Neuronal stem cell (in vitro differentiated cells): Measurements from ENCODE around the gene STARD10.
"Not testable (repeated sequence)": the region's sequence is repeated elsewhere in the genome, so short reads cannot be mapped to it uniquely, and the experiment has no call there.

Experiments used
- DNase-seq: peaks from one replicate; pipeline ENCODE4 v3.0.0-alpha.2; 2013; ENCODE audit warnings: low spot score
- H2AFZ ChIP-seq: one replicate; pipeline ENCODE4 v1.6.1; 2013; ENCODE audit warnings: mild to moderate bottlenecking, low read length, inconsistent platforms
- H2AK5ac ChIP-seq: 2 replicates; pipeline ENCODE4 v1.6.1; 2013; ENCODE audit warnings: low read depth, mild to moderate bottlenecking, inconsistent platforms, low read length, moderate library complexity, mixed read lengths
- H2BK120ac ChIP-seq: 2 replicates; pipeline ENCODE4 v1.6.1; 2013; ENCODE audit warnings: low read depth, mild to moderate bottlenecking, inconsistent platforms, low read length, moderate library complexity, mixed read lengths
- H2BK12ac ChIP-seq: one replicate; pipeline ENCODE4 v1.6.1; 2013; ENCODE audit warnings: low read length, inconsistent platforms
- H2BK15ac ChIP-seq: 2 replicates; pipeline ENCODE4 v1.6.1; 2013; ENCODE audit warnings: mild to moderate bottlenecking, low read length, inconsistent platforms, mixed read lengths
- H2BK5ac ChIP-seq: one replicate; pipeline ENCODE4 v1.6.1; 2013; ENCODE audit warnings: inconsistent platforms, mild to moderate bottlenecking, low read length, moderate library complexity
- H3K14ac ChIP-seq: one replicate; pipeline ENCODE4 v1.6.1; 2013; ENCODE audit warnings: low read length, inconsistent platforms
- H3K18ac ChIP-seq: 2 replicates; pipeline ENCODE4 v1.6.1; 2013; ENCODE audit warnings: low read length, inconsistent platforms
- H3K23ac ChIP-seq: 2 replicates; pipeline ENCODE4 v1.6.1; 2013; ENCODE audit warnings: low read depth, mild to moderate bottlenecking, mixed read lengths, low read length, inconsistent platforms; ENCODE audit not compliant: poor library complexity
- H3K27ac ChIP-seq: replicated peaks from 3 replicates; pipeline ENCODE4 v1.5.1; 2013; ENCODE audit warnings: low read length, inconsistent platforms
- H3K27me3 ChIP-seq, 3 experiments: 2 replicates each; pipeline ENCODE4 v1.6.1; 2013; ENCODE audit warnings: low read length in 3 of 3, mild to moderate bottlenecking in 2 of 3, inconsistent platforms in 1 of 3, low read depth in 1 of 3, mixed read lengths in 1 of 3, moderate library complexity in 1 of 3; ENCODE audit not compliant: control insufficient read depth in 3 of 3, insufficient read depth in 3 of 3
- H3K36me3 ChIP-seq, 2 donors: replicated peaks in 1 of 2; 2 replicates each; pipeline ENCODE4 v1.6.1; 2013; ENCODE audit warnings: low read length in 2 of 2; ENCODE audit not compliant: control insufficient read depth in 2 of 2, insufficient read depth in 2 of 2
- H3K4ac ChIP-seq: 2 replicates; pipeline ENCODE4 v1.6.1; 2013; ENCODE audit warnings: inconsistent platforms, mild to moderate bottlenecking, low read length, moderate library complexity
- H3K4me1 ChIP-seq, 2 donors: 1 replicate in 1 of 2; 2 replicates in 1 of 2; pipeline ENCODE4 v1.6.1; 2013; ENCODE audit warnings: low read length in 2 of 2, low read depth in 1 of 2; ENCODE audit not compliant: control insufficient read depth in 2 of 2, insufficient read depth in 1 of 2
- H3K4me2 ChIP-seq: one replicate; pipeline ENCODE4 v1.6.1; 2013; ENCODE audit warnings: mild to moderate bottlenecking, low read length, inconsistent platforms; ENCODE audit not compliant: insufficient read depth, poor library complexity, severe bottlenecking
- H3K4me3 ChIP-seq, 2 donors: 2 replicates each; pipeline ENCODE4 v1.5.1; 2013; ENCODE audit warnings: low read length in 2 of 2, mild to moderate bottlenecking in 2 of 2, inconsistent platforms in 1 of 2, moderate library complexity in 1 of 2
- H3K79me1 ChIP-seq: one replicate; pipeline ENCODE4 v1.6.1; 2013; ENCODE audit warnings: low read depth, mild to moderate bottlenecking, inconsistent platforms, low read length, moderate library complexity
- H3K9ac ChIP-seq: one replicate; pipeline ENCODE4 v1.6.1; 2013; ENCODE audit warnings: mild to moderate bottlenecking, low read depth, low read length, inconsistent platforms; ENCODE audit not compliant: poor library complexity
- H3K9me3 ChIP-seq, 2 donors: replicated peaks in 1 of 2; 2 replicates each; pipeline versions ENCODE3 to v1.6.1; 2013; ENCODE audit warnings: low read length in 2 of 2, mild to moderate bottlenecking in 2 of 2, inconsistent platforms in 1 of 2, low read depth in 1 of 2, mixed read lengths in 1 of 2, moderate library complexity in 1 of 2; ENCODE audit not compliant: control insufficient read depth in 2 of 2, insufficient read depth in 1 of 2
- H4K8ac ChIP-seq: one replicate; pipeline ENCODE4 v1.6.1; 2013; ENCODE audit warnings: low read depth, mild to moderate bottlenecking, inconsistent platforms, low read length, moderate library complexity
- H4K91ac ChIP-seq: one replicate; pipeline ENCODE4 v1.6.1; 2013; ENCODE audit warnings: low read length, low read depth, mild to moderate bottlenecking, inconsistent platforms; ENCODE audit not compliant: poor library complexity
- WGBS, 2 donors: extraction: QIAGEN DNeasy Blood & Tissue Kit; methylation state at CpG; one replicate each; pipeline ENCODE4 v1.1.7; 2013; ENCODE audit warnings: missing lambda C conversion rate in 2 of 2, mixed read lengths in 1 of 2; ENCODE audit not compliant: insufficient read length in 2 of 2, insufficient replicate concordance in 1 of 2; ENCODE audit errors: extremely low coverage in 2 of 2; 5-methylcytosine and 5-hydroxymethylcytosine counted together

STARD10 gene

DNA sequence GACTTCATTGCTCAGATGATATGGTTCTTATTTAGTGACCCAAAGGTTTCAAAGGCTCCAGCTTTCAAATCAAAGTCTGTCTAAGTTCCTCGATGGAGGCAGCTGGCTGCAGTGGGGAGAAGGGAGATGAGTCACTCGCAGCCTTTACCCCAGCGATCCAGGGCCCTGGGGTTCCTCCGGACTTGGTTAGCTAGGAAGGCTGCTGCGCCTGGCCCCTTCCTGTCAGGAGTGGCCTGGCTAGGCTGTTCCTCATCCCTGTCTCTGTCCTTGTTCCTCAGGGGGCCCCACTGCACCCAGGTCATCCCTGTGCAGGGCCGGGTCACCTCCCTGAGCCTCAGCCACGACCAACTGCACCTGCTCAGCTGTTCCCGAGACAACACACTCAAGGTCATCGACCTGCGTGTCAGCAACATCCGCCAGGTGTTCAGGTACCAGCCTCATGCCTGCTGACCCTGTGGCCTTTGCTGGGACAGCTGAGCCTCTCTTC lies 34.3 kb upstream of the STARD10 start:
- no peak overlapping the region for H2AK5ac ChIP-seq
- no peak for DNase-seq
- H2AFZ ChIP-seq: no peak overlapping the region
- no peak overlapping the region for H3K18ac ChIP-seq
- no peaks in the 10 kb centered on the region for H3K9me3 ChIP-seq
- WGBS, 2 donors: no CpG with 5 or more reads among the region's 11 CpGs
- peaks cover 2 to 4% of the 10 kb centered on the region in 2 donors for H3K36me3 ChIP-seq
- peak overlapping the region; percentile 76 for H3K23ac ChIP-seq
- no peaks in the 10 kb centered on the region for H3K27me3 ChIP-seq
- no peak overlapping the region for H2BK120ac ChIP-seq
- H3K4me2 ChIP-seq: no peak overlapping the region
- no peak overlapping the region for H4K91ac ChIP-seq
- H3K4ac ChIP-seq: no peak overlapping the region
- no peak overlapping the region for H3K9ac ChIP-seq
- no peak overlapping the region for H3K4me3 ChIP-seq
- no peak overlapping the region for H3K27ac ChIP-seq
- no peak overlapping the region for H2BK12ac ChIP-seq
- H3K14ac ChIP-seq: peak overlapping the region; percentile 0
- H2BK15ac ChIP-seq: no peak overlapping the region
- H3K4me1 ChIP-seq: peaks cover 5 to 6% of the 10 kb centered on the region in 2 donors
- H4K8ac ChIP-seq: no peak overlapping the region
- H3K79me1 ChIP-seq: no peaks in the 10 kb centered on the region
- no peak overlapping the region for H2BK5ac ChIP-seq

DNA sequence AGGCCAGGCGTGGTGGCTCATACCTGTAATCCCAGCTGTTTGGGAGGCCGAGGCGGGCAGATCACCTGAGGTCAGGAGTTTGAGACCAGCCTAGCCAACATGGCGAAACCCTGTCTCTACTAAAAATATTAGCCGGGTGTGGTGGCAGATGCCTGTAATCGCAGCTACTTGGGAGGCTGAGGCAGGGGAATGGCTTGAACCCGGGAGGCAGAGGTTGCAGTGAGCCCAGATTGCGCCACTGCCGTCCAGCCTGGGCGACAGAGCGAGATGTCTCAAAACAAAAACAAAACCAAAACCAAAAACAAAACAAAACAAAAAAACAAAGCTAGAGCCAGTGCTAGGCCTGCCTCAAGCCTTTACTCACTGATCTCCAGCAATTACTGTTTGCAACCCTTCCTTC lies 33.8 kb upstream of the STARD10 start:
- not testable (repeated sequence) for H3K4ac ChIP-seq, H4K8ac ChIP-seq, H2BK12ac ChIP-seq, H4K91ac ChIP-seq, H3K4me2 ChIP-seq, H3K23ac ChIP-seq, H3K27me3 ChIP-seq, H2BK5ac ChIP-seq, H3K27ac ChIP-seq, H2BK120ac ChIP-seq, H3K9me3 ChIP-seq, H3K18ac ChIP-seq, H2AK5ac ChIP-seq, H2AFZ ChIP-seq, H3K36me3 ChIP-seq, H3K79me1 ChIP-seq, H3K4me1 ChIP-seq, H3K9ac ChIP-seq, H3K4me3 ChIP-seq, DNase-seq, H3K14ac ChIP-seq, H2BK15ac ChIP-seq
- no CpG with 5 or more reads among the region's 11 CpGs for WGBS, 2 donors

DNA sequence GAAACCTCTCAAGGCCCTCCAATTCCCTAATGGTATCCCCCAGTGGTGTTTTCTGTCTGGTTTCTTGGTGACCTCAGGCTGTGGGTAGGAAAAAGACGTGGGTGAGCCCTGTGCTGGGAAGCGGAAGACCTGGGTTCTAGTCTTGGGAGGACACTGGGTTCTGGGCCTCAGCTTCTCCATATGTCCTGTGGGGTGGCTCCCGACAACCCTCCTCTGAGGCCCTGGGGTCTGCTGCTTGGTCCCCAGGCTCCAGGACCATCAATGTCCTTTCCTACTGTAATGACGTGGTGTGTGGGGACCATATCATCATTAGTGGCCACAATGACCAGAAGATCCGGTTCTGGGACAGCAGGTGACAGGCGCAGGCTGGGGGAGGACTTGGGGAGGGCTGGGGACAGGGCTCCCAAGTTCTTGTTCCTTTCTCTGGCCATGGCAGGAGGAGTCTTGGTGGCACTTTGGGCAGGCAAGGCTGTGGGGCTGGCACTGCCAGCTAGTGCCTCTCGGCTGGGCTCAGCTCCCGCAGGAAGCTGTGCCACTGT lies 33.2 kb upstream of the STARD10 start:
- Histone ChIP-seq H3K4me2 (no peak overlapping the region), H3K4ac (no peak overlapping the region), H3K27me3 (no peaks in the 10 kb centered on the region), H2BK12ac (no peak overlapping the region), H2BK15ac (no peak overlapping the region), H3K27ac (no peak overlapping the region), H3K4me3 (no peak overlapping the region), H3K79me1 (no peaks in the 10 kb centered on the region), H4K8ac (no peak overlapping the region), H3K9me3 (no peaks in the 10 kb centered on the region), H3K14ac (no peak overlapping the region), H3K4me1 (peaks cover 7 to 10% of the 10 kb centered on the region in 2 donors), H3K9ac (no peak overlapping the region), H2BK120ac (no peak overlapping the region), H3K23ac (no peak overlapping the region), H3K18ac (no peak overlapping the region), H4K91ac (no peak overlapping the region), H2AFZ (no peak overlapping the region), H2AK5ac (no peak overlapping the region), H2BK5ac (no peak overlapping the region), H3K36me3 (peaks cover 2 to 4% of the 10 kb centered on the region in 2 donors)
- no CpG with 5 or more reads among the region's 8 CpGs for WGBS, 2 donors
- DNase-seq: no peak

DNA sequence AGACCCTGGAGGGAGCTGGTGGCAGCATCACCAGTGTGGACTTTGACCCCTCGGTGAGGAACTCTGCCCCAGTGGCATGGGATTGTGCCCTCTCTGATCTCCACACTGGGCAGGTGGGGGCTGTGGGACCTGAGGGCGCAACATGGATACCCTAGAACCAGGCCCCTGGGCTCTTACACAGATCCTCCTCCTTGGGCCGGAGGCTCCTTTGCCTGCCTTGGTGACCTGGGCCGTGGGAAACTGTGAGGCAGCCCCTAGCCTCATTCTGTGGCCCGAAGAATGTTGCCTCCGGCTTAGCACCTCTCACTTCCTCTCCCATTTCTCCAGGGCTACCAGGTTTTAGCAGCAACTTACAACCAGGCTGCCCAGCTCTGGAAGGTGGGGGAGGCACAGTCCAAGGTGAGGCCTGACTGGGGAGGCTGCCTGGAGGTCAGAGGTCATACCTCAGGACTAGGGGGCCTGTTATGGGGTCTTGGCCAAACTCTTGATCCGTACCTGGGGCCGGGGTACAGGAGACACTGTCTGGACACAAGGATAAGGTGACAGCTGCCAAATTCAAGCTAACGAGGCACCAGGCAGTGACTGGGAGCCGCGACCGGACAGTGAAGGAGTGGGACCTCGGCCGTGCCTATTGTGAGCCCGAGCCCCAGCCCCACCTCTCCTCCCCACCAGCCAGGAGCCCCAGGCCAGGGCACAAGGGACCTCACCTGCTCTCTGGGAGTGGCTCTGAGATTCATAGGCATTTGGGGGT lies 32.5 kb upstream of the STARD10 start:
- no peak overlapping the region for H3K4me3 ChIP-seq
- no CpG with 5 or more reads among the region's 15 CpGs for WGBS, 2 donors
- H3K79me1 ChIP-seq: no peaks in the 10 kb centered on the region
- no peak overlapping the region for H2BK15ac ChIP-seq
- H3K27me3 ChIP-seq: no peaks in the 10 kb centered on the region
- no peak for DNase-seq
- H3K4me2 ChIP-seq: no peak overlapping the region
- H3K36me3 ChIP-seq: peaks cover 0 to 4% of the 10 kb centered on the region in 2 donors
- H2BK5ac ChIP-seq: no peak overlapping the region
- no peak overlapping the region for H4K8ac ChIP-seq
- H3K23ac ChIP-seq: no peak overlapping the region
- no peak overlapping the region for H3K14ac ChIP-seq
- peaks cover 7% of the 10 kb centered on the region in 2 donors for H3K4me1 ChIP-seq
- H2BK120ac ChIP-seq: no peak overlapping the region
- no peak overlapping the region for H2AK5ac ChIP-seq
- no peak overlapping the region for H3K4ac ChIP-seq
- H2BK12ac ChIP-seq: no peak overlapping the region
- no peak overlapping the region for H3K18ac ChIP-seq
- H4K91ac ChIP-seq: no peak overlapping the region
- no peak overlapping the region for H3K9ac ChIP-seq
- H2AFZ ChIP-seq: no peak overlapping the region
- H3K27ac ChIP-seq: no peak overlapping the region
- no peaks in the 10 kb centered on the region for H3K9me3 ChIP-seq
